Right ventricle myocardium inferior (tissue), 1 donor: ENCODE results near the gene FCHO2. TPM values are rescaled to one million over a fixed set of nuclear protein-coding genes. Genes with fewer than 3 reads are reported as not detected.
"Not testable (repeated sequence)": the region's sequence is repeated elsewhere in the genome, so short reads cannot be mapped to it uniquely, and the experiment has no call there.

Experiments used
- ATAC-seq: fragments of 200-7000 bp; cut with Tn5 transposase; one replicate; pipeline ENCODE4 v1.9.1; 2020; ENCODE audit warnings: mild to moderate bottlenecking, moderate library complexity
- DNase-seq: peaks from one replicate; pipeline ENCODE4 v3.0.0; 2021; ENCODE audit errors: missing footprints
- intact Hi-C: fragments of 100-400 bp; cut with DNase I; formaldehyde crosslinking; loops from one replicate; pipeline ENCODE4 v1.11.0; 2022
- total RNA-seq: library from RNA; stranded (reverse); fragmentation: NEBNext Ultra II Directional; extraction: Animal tissue kit (Norgen Biotek cat#: 25700); gene quantifications from one replicate; pipeline ENCODE4 v1.2.1, GENCODE V29; 2021
- donor health status: DM: no; HTN: yes; CAD: no; lungs with severe emphysema.

Gene FCHO2
- total RNA-seq, 1 donor from 2014 or later = 23.0 TPM

DNA sequence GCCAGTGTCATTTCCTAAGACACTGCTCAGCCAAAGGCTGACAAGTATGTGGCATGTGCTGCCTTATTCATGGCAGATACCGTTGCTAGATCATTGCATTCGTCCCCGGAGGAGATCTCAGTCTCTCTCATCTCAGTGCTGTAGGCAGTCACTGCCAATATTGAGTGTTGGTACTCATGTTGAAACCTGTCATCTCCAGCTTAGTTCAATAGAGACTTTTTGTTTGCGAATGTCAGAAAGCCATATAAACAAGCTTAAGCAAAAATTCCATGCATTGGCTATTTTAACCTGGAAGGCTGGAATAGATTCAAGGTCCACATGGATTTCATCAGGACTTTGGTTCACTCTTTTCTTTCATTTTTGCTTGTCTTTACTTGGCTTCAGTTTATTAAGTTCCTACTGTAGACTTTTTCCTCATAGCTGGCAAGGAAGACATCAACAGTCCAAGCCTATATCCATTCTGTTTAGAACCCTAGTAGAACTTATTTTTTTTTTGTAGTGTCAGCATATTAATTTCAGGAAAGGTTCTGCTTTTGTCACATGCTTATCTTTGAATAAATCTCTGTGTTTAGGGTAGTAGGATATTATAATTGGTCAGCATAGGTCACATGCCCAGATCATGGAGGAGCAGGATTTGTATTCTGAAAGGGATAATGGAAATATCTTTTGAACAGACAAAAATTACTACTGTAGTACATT is 66.8 kb downstream of the FCHO2 start:
- intact Hi-C loops = no loop called here
- DNase-seq = no peak
- ATAC-seq = peak; percentile 63

DNA sequence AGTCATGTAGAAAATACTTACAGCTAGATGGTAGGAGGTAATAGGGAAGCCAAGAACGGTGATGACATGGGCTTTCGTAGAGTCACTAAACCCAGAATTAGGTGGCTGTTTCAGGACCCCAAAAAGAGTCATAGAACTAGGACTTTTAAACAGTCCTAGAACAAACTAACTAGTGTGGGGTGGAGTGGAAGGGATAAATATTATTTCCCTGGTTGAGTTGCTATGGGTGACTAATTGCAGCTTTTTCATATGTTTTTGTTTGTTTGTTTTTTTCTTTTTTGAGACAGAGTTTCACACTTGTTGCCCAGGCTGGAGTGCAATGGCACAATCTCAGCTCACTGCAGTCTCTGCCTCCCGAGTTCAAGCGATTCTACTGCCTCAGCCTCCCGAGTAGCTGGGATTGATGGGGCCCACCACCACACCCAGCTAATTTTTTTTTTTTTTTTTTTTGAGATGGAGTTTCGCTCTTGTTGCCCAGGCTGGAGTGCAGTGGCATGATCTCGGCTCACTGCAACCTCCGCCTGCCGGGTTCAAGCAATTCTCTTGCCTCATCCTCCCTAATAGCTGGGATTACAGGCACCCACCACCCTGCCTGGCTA is 69.2 kb downstream of the FCHO2 start:
- ATAC-seq, intact Hi-C loops, DNase-seq: not testable (repeated sequence)

DNA sequence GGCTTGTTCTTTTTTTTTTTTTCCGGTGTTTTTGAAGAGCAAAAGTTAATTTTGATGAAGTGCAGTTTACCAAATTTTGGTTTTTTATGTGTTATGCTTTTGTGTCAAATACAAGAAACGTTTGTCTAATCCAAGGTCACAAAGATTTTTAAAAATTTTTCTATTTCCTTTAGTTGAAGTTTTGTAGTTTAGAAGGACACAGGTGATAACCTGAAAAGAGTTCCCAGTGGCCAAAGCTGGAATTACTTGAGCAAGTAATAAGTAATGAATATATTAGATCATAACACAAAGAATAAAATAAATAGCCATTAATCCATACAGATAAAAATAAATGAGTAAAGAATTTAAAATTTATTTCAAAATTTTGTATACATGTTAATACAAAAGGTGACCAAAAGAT is 71.5 kb downstream of the FCHO2 start:
- DNase-seq (no peak), ATAC-seq (no peak)
- intact Hi-C loops = no loop called here

DNA sequence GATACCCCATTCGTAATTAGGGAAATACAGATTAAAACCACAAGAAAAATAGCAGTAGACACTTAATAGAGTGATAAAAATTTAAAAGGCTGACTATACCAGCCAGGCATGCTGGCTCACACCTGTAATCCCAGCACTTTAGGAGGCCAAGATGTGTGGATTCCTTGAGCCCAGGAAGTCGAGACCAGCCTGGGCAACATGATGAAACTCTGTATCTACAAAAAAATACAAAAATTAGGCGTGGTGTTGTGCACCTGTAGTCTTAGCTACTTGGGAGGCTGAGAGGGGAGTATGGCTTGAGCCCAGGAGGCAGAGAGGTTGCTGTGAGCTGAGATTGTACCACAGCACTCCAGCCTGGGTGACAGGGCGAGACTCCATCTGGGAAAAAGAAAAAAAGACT is 72.0 kb downstream of the FCHO2 start:
- no peak for DNase-seq
- no peak for ATAC-seq
- intact Hi-C loops = no loop called here

DNA sequence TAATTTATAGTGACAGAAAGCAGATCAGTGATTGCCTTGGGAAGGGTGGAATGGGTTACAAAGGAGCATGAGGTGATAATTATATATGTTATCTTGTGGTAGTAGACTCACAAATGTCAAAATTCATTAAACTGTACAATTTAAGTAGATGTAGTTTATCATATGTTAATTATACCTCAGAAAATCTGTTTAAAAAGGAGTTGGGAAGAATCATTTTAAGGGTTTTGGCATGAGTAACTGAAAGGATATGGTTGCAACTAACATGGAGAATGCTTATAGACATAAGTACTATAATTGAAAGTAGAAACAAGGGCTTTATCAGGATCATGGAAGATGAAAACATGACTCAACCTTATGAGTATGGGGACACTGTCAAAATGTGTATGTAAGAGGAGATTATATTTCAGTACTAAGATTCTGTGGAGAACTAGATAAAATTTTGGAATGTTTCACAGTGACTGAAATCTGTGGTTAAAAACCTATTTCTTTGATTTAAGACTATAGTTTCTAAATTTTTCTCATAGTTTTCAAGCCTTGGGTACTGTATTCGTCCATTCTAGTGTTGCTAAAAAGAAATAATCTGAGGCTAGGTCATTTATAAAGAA is 73.3 kb downstream of the FCHO2 start:
- intact Hi-C loops = no loop called here
- DNase-seq = no peak
- ATAC-seq = no peak

DNA sequence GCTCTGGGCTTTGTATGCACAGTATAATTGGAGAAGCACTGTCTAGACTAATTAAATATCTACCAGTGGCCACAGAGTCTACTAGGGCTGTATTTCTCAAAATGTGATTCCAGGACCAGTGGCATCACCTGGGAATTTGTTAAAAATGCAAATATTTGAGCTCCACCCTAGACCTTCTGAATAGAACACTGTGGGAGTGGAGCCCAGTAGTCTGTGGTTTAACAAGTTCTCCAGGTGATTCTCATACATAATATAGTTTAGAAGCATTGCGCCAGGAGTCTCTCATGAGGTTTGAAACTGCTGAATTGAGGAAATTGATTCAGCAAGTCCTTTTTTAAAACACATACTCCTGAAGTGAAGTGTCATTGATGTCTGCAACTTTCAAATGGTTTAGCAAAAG is 74.7 kb downstream of the FCHO2 start:
- intact Hi-C loops = no loop called here
- DNase-seq = no peak
- no peak for ATAC-seq

DNA sequence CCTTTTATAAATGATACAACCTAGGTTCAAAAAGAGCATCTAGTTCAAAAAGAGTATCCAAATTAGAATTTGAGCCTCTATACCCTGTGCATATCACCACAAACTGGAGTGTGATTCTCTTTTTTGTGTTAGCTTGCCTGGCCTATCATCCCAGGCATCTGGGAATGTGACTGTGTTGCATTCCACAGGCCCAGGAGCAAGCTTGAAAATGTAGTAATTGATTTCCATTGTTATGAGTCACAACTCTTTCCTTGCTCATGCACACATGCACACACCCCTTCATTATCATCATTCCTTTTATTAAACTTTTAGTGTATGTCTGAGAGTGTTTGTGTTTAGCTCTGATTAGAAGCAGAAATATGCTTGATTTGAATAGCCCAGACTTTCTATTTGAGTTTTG is 75.2 kb downstream of the FCHO2 start:
- ATAC-seq (no peak), DNase-seq (no peak)
- intact Hi-C loops = no loop called here

DNA sequence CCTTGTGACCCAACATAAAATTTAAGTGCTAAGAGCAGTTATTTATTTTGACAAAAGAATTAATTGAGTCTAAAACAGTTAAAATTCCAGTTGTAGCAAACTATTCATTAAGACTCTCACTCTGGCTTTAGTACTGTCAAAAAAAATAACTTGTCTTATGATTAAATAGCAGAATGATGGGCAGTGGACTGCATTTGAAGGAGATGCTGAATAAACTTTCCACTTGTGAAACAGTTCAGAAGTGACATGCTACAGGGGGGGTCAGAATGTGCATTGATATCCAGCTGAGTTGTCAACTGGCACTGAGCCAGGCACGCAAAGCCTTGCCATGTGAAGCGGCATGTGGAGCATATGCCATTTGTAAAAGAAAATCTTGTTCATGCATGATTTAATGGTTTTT is 76.0 kb downstream of the FCHO2 start:
- intact Hi-C loops = no loop called here
- no peak for ATAC-seq
- DNase-seq = no peak

DNA sequence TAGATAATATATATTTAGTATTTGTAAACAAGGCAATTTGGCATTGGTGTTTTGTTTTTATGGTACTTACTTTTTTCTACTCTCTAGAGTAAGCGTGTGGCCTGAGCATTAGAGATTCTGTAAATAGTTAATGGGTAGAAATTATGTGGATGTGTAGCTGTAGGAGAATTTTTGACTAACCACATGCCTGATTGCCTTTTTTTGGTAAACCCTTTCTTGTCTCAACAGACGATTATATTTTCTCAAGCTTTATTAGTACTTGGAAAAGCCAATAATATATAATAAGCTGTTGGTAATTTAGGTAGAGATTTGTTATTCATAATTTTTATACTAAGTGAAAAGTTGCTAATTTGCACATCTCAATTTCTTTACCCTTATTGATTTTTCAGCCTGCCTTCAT is 76.8 kb downstream of the FCHO2 start:
- no peak for ATAC-seq
- DNase-seq = no peak
- intact Hi-C loops = no loop called here

DNA sequence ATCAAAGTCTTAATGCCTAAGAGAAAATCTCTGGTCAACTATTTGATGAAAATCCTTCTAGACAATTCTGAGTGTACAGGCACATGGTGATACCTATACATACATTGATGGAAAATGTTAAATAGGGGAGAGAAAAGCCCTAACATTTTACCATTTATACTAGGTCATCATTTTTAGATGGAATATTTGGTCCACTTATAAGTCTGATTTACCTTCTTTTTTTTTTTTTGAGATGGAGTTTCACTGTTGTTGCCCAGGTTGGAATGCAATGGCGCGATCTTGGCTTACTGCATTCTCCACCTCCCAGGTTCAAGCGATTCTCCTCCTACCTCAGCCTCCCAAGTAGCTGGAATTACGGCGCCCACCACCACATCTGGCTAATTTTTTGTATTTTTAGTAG is 81.7 kb downstream of the FCHO2 start:
- DNase-seq = no peak
- intact Hi-C loops = no loop called here
- no peak for ATAC-seq

DNA sequence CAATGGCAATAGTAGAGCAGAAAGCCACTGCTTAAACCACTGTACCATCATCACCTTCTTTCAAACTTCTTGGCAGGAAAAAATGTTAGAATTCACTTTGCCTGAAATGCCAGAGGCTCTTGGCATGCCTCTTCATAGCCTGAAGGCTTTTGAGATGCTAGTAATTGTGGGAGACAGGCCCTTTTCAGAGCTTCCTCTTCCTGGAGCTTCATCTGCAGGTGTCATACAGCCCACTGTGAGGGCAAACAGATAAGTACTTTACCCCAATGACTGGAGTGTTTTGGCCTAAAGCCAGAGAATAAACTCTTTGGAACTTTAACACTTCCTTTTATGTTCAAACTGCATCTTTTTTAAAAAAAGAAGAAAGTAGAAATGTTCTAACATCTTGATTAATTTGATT is 83.2 kb downstream of the FCHO2 start:
- intact Hi-C loops = no loop called here
- ATAC-seq (no peak), DNase-seq (no peak)

DNA sequence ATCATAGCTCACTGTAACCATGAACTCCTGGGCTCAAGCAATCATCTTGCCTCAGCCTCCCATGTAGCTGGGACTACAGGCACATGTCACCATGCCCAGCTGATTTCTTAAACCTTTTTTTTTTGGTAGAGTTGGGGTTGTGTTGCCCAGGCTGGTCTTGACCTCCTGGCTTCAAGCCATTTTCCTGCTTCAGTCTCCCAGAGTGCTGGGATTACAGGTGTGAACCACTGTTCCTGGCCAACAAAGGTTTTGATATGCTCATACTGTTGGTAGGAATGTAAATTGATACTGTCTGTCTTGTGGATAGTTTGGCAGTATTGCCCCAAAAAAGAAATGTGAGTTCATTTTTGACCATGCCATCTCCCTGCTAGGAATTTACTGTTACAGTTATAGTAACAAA is 87.2 kb downstream of the FCHO2 start:
- ATAC-seq = no peak
- DNase-seq = no peak
- intact Hi-C loops = no loop called here

DNA sequence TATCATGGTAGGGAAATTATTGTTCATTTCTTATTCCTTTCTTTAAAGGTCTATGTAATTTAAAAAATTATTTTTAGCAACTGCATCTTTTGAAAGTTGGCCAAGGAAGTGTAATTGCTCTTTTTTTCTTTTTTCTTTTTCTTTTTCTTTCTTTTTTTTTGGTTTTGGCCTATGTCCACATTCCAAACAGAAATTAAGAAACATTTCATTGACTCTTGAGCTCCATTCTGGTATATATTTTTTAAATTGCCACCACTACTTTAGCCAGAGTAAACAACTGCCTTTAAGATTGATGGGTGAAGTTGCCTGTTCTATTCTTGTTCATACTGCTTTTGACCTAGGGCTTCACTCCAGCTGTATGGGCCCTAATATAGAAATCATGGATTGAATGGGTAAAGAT is 88.7 kb downstream of the FCHO2 start:
- ATAC-seq (no peak), DNase-seq (no peak)
- intact Hi-C loops = no loop called here

DNA sequence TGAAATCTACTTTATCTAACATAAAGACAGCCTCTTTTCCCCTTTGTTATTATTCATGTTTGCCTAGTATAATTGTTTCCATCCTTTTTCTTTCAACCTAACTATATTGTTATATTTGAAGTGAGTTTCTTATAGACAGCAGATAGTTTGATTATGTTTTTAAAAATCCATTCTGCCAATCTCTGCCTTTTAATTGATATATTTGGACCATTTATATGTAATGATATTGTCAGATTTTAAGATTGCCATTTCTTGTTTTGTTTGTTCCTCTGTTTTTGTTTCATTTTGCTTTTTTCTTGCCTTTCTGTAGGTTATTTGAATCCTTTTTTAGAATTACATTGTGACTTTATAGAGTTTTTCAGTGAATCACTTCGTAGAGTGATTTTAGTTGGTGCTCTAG is 89.8 kb downstream of the FCHO2 start:
- DNase-seq (no peak), ATAC-seq (no peak)
- intact Hi-C loops = no loop called here

DNA sequence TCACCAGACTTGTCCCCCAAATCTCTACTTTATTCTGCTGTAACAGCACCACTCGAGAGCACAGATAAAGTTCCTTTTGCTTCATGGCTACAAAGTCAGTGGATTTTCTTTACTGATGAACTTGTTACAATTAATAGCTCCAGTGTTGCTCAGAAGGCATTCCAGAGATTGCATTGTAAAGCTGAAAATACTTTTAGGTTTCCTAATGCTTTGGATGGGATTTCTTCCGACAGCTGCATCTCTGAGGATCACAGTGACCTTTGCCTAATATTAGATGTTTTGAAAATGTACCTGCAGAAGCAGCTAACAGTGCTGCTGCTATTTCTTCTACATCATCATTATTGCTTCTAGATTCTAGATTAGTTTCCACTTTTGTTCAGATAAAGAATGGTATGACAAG is 105.8 kb downstream of the FCHO2 start:
- ATAC-seq (no peak), DNase-seq (no peak)
- intact Hi-C loops = no loop called here

DNA sequence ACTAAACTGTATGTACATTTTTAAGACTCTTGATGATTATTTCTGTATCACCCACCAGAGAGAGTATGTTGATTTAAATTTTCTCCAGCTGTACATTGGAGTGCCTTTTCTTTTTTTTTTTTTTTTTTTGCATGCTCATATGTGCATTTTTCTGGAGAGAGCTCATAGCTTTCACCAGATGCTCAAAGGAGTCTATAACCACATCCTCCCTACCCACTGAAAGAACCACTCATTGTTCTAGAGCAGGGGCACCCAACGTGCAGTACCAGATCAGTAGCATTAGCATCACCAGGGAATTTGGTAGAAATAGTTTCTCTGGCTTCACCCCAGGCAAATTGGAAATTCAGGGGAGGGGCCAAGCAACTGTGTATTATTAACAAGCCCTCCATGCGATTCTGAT is 110.6 kb downstream of the FCHO2 start:
- DNase-seq (no peak), ATAC-seq (no peak)
- intact Hi-C loops = no loop called here

DNA sequence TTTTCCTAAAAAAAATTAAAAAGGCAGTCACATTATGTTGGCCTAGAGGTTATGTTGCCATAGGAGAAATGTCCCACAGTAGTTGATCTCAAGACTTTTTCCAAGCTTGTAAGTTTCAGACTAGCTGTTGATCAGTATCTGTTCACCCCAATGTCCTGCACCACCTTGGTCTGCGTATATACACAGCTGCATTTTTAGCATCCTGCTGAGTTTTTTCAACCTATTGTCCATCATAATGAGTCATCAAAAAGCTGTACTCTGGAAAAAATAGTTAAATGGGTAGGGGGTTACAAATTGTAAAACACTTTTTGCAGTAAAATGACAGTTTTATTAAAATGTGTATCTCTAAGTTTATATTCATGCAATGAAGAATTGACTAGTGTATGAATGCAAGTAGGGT is 111.4 kb downstream of the FCHO2 start:
- DNase-seq (no peak), ATAC-seq (no peak)
- intact Hi-C loops = no loop called here

DNA sequence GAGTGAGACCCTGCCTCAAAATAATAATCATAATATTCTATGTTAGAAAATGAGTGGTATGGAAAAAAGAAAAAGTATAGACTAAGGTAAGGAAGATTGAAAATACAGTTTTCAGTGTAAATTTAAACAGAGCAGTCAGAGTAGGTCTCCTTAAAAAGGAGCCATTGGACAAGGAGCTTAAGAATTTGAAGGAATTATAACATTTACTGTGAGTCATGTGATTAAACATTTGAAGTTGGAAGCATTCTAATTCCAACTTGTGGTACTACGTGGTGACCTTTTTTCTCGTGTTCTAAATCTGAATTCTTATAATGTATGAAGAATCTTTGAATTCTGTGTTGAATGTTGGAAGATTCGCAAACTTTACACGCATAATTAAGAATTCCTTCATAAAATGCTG is 125.3 kb downstream of the FCHO2 start:
- DNase-seq (no peak), ATAC-seq (no peak)
- intact Hi-C loops = no loop called here

DNA sequence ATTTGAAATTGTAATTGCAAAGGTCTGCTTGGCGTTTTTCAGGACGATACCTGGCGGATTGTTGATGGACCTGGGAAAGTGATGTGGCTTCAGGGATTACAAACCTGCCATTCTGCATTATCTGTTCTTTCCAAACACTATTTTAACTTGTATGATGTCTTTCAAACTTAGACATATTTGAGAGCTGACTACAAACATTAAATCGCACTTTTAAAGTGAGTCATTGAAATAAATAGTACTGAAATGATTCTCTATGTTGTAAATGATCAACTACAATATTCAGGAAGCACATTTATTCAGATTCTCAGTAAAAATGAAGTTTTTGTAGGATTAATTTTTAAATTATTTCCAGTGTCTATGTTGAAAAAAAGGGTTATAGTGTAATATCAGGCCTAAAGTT is 132.2 kb downstream of the FCHO2 start:
- ATAC-seq (no peak), DNase-seq (no peak)
- intact Hi-C loops = no loop called here

DNA sequence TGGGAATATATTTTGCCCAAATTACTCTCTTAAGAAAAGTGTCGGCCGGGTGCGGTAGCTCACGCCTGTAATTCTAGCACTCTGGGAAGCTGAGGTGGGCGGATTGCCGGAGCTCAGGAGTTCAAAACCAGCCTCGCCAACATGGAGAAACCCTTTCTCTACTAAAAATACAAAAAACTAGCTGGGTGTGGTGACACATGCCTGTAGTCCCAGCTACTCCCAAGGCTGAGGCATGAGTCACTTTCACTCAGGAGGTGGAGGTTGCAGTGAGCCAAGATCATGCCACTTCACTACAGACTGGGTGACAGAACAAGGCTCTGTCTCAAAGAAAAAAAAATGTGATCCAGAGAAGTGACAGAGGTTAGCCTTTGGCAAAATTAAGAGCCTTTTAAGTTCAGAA is 138.1 kb downstream of the FCHO2 start:
- intact Hi-C loops = no loop called here

DNA sequence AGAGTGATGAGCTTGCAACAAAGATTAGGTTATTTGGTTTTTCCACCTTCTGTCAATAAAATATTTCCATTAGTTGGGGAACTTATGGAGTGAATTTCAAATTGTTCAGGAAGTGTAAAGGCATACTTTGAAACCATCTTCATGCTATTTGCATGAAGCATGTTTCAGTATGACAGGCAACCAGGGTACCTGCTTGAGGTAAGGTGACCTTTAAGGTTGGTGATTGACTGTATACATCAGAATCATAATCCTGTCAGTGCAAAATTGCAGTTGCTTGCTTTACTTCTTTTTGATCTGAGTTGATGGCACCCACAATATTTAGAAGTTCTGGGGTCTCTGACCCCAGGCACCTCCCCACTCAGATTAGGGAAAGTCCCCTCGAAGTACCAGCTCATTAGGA is 138.6 kb downstream of the FCHO2 start:
- DNase-seq (no peak), ATAC-seq (no peak)
- intact Hi-C loops = no loop called here

More for the DNA sequence above, 138.1 kb downstream of the FCHO2 start:
- DNase-seq (no peak), ATAC-seq (no peak)
